NB4 (cell line): ENCODE data around the gene TMC2.

Source experiments
- MYC ChIP-seq: IDR thresholded peaks from 2 replicates; pipeline ENCODE4 v1.6.1; 2011; ENCODE audit warnings: low read depth, low read length
- POLR2A ChIP-seq: IDR thresholded peaks from 2 replicates; pipeline ENCODE4 v1.6.1; 2011; ENCODE audit warnings: mild to moderate bottlenecking; ENCODE audit not compliant: insufficient read length; ENCODE audit errors: extremely low read depth
- TF ChIP-seq, protein P1 (sequence below): IDR thresholded peaks from one replicate; pipeline ENCODE4 v1.5.1; 2012; ENCODE audit warnings: low read depth, low read length

DNA sequence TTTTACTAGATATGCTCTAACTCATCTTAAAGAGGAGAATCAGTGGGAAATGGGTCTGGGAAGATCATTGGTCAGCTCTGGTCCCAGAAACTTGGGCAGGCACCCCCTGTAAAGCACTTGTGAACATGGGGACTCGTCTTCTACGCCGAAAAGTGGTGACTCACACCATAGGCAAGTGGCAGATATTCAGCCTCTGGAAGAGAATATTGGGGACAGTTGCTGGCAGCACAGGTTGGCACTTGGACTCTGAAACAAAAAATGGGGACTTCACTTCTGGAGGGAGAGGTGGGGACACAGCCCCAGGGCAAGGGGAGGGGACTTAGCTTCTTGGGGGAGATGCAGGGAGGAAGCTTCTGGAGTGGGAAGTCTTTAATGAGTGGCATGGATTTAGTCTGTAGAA is 15.8 kb upstream of the TMC2 start:
- TF ChIP-seq MYC (no peak), POLR2A (no peak)
- TF ChIP-seq, protein P1, sequence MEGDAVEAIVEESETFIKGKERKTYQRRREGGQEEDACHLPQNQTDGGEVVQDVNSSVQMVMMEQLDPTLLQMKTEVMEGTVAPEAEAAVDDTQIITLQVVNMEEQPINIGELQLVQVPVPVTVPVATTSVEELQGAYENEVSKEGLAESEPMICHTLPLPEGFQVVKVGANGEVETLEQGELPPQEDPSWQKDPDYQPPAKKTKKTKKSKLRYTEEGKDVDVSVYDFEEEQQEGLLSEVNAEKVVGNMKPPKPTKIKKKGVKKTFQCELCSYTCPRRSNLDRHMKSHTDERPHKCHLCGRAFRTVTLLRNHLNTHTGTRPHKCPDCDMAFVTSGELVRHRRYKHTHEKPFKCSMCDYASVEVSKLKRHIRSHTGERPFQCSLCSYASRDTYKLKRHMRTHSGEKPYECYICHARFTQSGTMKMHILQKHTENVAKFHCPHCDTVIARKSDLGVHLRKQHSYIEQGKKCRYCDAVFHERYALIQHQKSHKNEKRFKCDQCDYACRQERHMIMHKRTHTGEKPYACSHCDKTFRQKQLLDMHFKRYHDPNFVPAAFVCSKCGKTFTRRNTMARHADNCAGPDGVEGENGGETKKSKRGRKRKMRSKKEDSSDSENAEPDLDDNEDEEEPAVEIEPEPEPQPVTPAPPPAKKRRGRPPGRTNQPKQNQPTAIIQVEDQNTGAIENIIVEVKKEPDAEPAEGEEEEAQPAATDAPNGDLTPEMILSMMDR: no peak
